Measurements from ENCODE around the gene BCL2L11. TPM values are rescaled to one million over a fixed set of nuclear protein-coding genes. Genes with fewer than 3 reads are reported as not detected.

BCL2L11 gene
- total RNA-seq, 2 experiments from 2014 or later, result 38.7 to 42.5 TPM

GRCh38 chr2:111162718-111163331, 42.1 kb downstream of the BCL2L11 start:
- CTCF ChIA-PET, result no interaction called here
- POLR2A ChIA-PET, result no interaction called here

DNA sequence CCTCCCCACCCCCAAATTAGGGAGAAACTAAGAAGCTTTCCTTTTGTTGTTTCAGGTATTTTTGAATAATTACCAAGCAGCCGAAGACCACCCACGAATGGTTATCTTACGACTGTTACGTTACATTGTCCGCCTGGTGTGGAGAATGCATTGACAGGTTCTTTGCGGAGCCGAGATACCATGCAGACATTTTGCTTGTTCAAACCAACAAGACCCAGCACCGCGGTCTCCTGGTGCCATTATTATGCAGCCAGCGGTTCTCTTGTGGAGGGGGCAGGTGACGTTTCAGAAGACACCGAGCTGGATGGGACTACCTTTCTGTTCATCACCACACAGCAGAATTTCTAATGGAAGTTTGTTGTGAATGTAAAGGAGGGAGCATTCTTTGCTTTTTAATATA, 43.4 kb downstream of the BCL2L11 start:
- CTCF ChIA-PET, result no interaction called here

GRCh38 chr2:111165084-111165483, 44.4 kb downstream of the BCL2L11 start:
- ChIA-PET CTCF (no interaction called here), POLR2A (no interaction called here)

More for the DNA sequence above, 43.4 kb downstream of the BCL2L11 start:
- POLR2A ChIA-PET, result no interaction called here

- POLR2A ChIA-PET, result no interaction called here
Observed at GRCh38 chr2:111166115-111166514, 45.4 kb downstream of the BCL2L11 start.

DNA sequence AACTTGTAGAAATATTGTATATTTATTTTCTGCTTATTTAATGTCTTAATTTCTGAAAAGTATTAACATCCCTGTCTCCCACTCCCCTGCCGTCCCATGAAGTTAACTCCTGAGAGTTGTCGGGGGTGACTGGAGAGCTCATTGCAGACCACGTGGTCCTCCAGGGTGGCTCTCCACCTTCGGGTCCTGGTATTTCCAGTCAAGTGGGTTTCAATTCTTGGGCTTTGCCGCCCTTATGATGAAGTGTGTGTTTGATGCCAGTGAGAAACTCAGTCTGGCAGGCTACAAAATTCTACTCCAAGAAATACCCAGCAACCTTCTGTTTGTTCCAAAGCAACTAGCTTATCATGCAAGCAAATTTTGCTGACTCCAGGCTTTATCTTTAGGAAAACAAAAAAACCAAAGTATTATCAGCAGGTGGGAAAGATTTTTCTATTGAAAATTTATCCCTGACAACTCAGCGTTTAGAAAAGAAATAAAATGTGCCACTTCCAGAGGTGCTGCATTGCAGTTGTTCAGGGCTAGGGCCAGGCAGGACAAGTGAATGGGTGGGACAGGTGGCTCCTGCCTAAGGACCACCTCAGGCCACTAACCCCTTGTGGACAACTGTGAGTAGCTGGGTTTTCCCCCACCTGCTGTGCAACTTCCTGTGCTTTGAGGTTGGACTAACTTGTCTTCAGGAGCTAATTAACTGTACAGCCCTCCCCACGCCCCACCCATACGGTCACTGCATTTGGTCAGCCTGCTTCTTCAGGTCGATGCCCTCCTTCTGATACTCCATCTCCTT, 46.6 kb downstream of the BCL2L11 start:
- ChIA-PET POLR2A (interaction anchor here (1.2 kb wide), 1 partner anchor 42 kb away, joined by 3 read pairs; no protein-coding TSS in a partner anchor), CTCF (interaction anchor here (1.1 kb wide), 1 partner anchor 26 kb away, joined by 3 read pairs; no protein-coding TSS in a partner anchor)

More at GRCh38 chr2:111166115-111166514, 45.4 kb downstream of the BCL2L11 start:
- CTCF ChIA-PET, result no interaction called here

- POLR2A ChIA-PET, result interaction anchor here (0.6 to 1.2 kb wide), 2 partner anchors 41 to 47 kb away, joined by 3 read pairs; partner anchors contain the start of gene BCL2L11
Observed at GRCh38 chr2:111167863-111168162, 47.1 kb downstream of the BCL2L11 start.

DNA sequence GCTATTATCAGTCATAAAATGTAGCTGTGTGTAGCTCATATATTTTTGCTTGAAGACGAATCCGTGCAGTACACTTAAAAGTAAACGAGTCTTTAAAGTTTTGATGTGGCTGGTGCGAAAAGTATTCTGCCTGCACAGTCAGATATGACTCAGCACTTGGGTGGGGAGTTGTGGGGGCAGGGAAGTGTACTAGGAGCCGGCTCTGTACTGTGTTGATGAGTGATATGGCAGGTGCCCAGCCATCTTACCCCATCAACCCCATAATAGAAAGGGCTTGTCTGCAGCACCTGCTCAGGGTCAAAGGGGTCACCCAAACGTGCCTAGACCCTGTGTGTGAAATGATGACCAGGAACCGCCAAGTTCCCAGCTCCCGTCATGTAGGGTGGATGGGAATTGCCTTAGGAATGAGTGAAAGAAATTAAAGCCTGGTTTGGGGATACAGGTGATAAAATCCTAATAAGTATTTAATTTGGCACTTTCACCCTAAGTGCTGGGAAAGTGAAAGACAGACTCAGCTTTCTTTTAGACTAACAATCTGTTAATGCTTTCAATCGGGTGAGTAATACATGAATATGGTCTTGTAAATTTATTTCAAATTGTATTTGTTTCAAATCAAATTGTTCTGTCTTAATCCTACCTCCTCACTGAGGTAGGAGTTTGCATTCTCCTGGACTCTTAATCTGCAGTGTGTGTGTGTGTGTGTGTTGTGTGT, 48.0 kb downstream of the BCL2L11 start:
- ChIA-PET POLR2A (interaction anchor here (0.6 to 1.2 kb wide), 2 partner anchors 40 to 48 kb away, joined by 3 read pairs; partner anchors contain the start of gene BCL2L11), CTCF (interaction anchor here (0.8 to 1.1 kb wide), 2 partner anchors 11 to 24 kb away, joined by 3 read pairs; no protein-coding TSS in a partner anchor)

More at GRCh38 chr2:111167863-111168162, 47.1 kb downstream of the BCL2L11 start:
- CTCF ChIA-PET, result interaction anchor here (1.1 kb wide), 1 partner anchor 25 kb away, joined by 3 read pairs; no protein-coding TSS in a partner anchor

DNA sequence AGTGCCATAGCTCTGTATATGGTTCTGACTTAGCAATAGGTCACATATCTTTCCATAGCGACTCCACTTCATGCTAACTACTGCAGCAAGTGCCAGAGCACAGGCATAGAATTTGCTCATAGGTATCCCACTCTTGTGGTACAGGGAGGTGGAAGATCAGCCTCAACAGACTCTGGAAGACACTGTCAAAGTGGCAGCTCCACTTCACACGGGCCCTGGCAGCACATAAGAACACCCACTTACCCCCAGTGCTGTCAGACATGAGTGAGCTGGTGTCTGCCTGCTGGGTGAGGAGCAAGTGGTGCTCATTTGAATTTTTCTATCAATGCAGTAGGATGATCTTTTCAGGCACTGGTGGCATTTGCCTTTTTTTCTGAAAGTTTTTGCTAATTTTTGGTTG, 48.6 kb downstream of the BCL2L11 start:
- POLR2A ChIA-PET, result no interaction called here
- CTCF ChIA-PET, result interaction anchor here (0.8 kb wide), 1 partner anchor 11 kb away, joined by 3 read pairs; no protein-coding TSS in a partner anchor

- CTCF ChIA-PET, result interaction anchor here (0.8 kb wide), 1 partner anchor 10 kb away, joined by 3 read pairs; no protein-coding TSS in a partner anchor
- POLR2A ChIA-PET, result no interaction called here
Observed at GRCh38 chr2:111169924-111170323, 49.2 kb downstream of the BCL2L11 start.

- CTCF ChIA-PET, result no interaction called here
- POLR2A ChIA-PET, result no interaction called here
Observed at GRCh38 chr2:111171337-111171930, 50.7 kb downstream of the BCL2L11 start.

DNA sequence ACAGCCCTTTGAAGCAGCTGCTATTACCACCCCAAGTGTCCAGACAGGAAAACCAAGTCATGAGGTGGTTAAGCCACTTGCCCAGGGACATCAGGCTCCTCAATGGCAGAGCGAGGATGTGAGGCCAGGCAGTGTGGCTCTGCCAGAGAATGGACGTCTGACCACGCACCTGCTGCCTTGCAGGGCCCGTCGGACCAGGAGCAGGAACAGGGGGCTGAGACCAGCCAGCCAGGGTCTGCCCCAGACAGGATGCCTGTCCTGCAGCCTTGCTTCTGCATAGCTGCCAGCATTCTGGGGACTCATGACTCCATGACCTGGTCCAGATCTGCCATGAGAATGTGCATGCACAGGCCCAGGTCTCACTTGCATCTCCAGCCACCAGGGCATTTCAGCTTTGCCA, 52.0 kb downstream of the BCL2L11 start:
- CTCF ChIA-PET, result interaction anchor here (0.6 kb wide), 1 partner anchor 11 kb away, joined by 3 read pairs; no protein-coding TSS in a partner anchor
- POLR2A ChIA-PET, result no interaction called here

DNA sequence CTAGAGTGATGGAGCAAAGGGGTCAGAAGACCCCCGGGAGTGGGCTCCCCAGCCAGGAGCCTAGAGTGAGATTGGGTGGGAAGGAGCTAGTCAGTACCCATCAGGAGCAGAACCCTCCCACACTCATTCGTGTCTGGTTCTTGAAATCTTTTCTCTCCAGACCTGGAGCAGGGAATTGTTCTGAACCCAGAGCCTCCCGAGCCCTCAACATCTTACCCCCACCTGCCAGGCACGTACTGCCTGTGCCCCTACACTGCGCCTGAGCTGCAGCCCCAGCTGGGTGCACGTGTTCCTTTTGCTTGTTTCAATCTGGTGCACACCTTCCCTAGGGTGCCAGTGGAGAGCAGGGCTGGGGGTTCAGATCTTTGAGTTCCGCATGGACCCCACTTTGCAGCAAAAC, 52.6 kb downstream of the BCL2L11 start:
- POLR2A ChIA-PET, result interaction anchor here (0.6 kb wide), 1 partner anchor 24 kb away, joined by 3 read pairs; no protein-coding TSS in a partner anchor
- CTCF ChIA-PET, result no interaction called here

GRCh38 chr2:111173856-111174255, 53.1 kb downstream of the BCL2L11 start:
- POLR2A ChIA-PET, result interaction anchor here (0.6 kb wide), 1 partner anchor 24 kb away, joined by 3 read pairs; no protein-coding TSS in a partner anchor
- CTCF ChIA-PET, result no interaction called here

GRCh38 chr2:111175615-111176014, 54.9 kb downstream of the BCL2L11 start:
- CTCF ChIA-PET, result no interaction called here
- POLR2A ChIA-PET, result no interaction called here

DNA sequence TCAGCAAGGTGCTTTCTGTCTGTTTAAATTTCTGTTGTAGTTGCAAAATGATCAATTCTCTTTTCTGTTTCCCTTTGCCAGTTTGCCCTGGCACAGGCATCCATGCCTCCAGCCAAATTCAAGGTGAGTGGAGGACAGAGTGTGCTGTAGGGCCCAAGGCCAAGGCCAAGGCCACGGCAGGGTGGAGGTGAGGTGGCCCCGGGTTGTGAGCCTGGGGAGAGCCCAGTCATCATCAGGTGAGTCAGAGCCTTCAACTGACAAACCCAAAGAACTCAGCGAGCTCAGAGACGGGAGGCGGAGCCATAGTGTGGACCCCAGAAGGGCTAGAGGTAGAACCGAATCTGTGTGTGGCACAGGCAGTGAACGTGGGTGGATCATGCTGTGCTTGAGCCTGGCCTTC, 55.7 kb downstream of the BCL2L11 start:
- ChIA-PET POLR2A (no interaction called here), CTCF (no interaction called here)

- ChIA-PET POLR2A (no interaction called here), CTCF (no interaction called here)
Observed at GRCh38 chr2:111176867-111177266, 56.2 kb downstream of the BCL2L11 start.

DNA sequence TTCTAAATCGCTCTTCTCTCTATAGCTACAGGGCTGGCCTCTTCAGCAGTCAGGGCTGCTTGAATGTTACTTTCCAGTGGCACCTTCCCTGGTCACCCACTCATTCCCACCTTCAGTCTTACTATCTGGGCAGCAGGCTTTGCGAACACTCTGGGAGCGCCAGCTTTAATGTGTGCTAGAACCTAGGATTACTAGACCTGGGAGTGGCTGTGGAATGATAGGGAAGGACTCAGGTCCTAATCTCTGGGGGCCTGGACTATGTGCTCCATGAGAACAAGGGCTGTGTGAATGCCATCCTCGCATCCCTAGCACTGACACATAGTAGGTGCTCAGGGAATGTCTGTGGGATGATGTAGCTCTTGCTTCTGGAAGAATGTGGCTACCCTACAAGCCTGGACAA, 57.6 kb downstream of the BCL2L11 start:
- ChIA-PET POLR2A (no interaction called here), CTCF (no interaction called here)

DNA sequence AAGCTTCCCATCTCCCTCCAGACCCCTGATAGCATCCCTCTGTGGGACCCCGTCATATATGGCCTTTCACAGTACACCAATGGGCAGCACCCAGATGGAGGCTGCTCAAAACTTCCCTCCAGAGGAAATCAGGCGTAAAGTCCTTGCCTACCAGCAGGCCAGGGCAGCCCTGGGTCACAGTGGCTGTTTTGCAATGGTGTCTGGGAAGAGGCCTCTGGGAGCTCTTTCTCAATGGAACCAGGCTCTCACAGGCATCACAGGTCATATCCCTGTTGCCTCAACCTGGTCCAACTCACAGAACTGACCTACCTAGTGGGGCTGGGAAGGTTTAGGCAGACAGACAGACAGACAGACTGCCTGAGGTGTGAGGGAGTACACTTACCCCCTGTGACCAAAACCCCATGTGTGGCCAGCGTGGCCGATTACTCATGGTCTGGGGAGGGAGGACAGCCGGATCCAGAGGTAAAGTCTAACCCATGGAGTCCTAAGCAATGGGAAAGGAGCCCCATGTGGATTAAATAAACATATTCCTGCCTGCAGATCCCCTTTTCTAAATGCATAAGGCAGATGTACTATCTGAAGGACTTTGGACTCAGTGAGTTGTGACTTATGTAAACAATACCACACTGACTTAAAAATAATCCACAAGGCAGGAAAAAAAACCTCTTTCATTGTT, 58.2 kb downstream of the BCL2L11 start:
- CTCF ChIA-PET, result no interaction called here
- POLR2A ChIA-PET, result no interaction called here

- ChIA-PET POLR2A (no interaction called here), CTCF (no interaction called here)
Observed at GRCh38 chr2:111182121-111182520, 61.4 kb downstream of the BCL2L11 start.

Data from activated CD8-positive, alpha-beta memory T cell treated with anti-CD3 and anti-CD28 coated beads for 36 hours (primary cell).